ENCODE results near the gene SPEM3. TPM values are rescaled to one million over a fixed set of nuclear protein-coding genes. Genes with fewer than 3 reads are reported as not detected.

Gene SPEM3
- total and polyA plus RNA-seq, 2 of the 13 experiments (the other 11 are each of a cell fraction or from before 2014, with no cell fraction given) = not detected

DNA sequence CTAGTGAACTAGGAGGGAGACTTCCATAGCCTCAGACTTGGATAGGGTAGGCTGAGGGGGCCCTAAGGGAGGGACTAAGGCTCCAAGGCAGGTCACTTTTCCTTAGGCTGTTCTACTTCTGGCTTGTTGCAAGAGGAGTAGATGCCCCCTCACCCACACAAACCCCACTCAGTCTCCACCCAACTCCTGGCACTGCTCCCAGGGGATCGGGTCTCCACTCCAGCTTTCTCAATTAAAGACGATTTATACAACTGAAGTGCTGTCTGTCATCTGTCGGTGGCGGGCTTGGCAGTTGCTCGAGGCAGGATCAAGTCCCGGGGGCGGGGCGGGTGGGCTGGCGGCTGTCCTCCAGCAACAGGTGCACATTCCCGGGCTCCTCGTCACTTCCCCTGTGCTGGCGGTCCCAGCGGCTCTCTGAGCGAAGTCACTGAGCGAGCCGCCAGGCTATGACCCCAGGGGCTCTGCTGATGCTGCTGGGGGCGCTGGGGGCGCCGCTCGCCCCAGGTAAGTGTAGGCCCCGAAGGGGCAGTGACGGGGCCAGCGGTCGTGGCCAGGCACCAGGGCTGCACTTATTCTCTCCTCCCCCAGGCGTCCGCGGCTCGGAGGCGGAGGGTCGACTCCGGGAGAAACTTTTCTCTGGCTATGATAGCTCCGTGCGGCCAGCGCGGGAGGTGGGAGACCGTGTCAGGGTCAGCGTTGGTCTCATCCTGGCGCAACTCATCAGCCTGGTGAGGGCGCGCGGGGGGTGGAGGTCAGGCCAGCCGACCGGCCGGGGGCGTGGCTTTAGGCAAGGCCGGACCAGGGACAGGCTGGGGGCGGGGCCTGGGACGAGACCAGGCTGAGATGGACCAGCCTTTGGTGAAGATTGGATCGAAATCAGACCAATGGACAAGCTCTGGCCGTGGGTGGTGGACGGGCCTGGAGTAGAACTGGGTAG lies 16.3 kb downstream of the SPEM3 start, which contains the start of gene CHRNB1 (continued):
- TF ChIP-seq, protein P1, sequence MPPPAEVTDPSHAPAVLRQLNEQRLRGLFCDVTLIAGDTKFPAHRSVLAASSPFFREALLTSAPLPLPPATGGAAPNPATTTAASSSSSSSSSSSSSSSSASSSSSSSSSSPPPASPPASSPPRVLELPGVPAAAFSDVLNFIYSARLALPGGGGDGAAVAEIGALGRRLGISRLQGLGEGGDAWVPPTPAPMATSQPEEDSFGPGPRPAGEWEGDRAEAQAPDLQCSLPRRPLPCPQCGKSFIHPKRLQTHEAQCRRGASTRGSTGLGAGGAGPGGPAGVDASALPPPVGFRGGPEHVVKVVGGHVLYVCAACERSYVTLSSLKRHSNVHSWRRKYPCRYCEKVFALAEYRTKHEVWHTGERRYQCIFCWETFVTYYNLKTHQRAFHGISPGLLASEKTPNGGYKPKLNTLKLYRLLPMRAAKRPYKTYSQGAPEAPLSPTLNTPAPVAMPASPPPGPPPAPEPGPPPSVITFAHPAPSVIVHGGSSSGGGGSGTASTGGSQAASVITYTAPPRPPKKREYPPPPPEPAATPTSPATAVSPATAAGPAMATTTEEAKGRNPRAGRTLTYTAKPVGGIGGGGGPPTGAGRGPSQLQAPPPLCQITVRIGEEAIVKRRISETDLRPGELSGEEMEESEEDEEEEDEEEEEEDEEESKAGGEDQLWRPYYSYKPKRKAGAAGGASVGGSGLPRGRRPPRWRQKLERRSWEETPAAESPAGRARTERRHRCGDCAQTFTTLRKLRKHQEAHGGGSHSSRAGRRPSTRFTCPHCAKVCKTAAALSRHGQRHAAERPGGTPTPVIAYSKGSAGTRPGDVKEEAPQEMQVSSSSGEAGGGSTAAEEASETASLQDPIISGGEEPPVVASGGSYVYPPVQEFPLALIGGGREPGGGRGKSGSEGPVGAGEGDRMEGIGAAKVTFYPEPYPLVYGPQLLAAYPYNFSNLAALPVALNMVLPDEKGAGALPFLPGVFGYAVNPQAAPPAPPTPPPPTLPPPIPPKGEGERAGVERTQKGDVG (CRISPR knock-in tag; IDR thresholded peaks at IDR 0.05; ENCODE audit: borderline replicate concordance) = peak; percentile 39; the same call in 1 of the 2 replicates
- TF ChIP-seq, protein P2, sequence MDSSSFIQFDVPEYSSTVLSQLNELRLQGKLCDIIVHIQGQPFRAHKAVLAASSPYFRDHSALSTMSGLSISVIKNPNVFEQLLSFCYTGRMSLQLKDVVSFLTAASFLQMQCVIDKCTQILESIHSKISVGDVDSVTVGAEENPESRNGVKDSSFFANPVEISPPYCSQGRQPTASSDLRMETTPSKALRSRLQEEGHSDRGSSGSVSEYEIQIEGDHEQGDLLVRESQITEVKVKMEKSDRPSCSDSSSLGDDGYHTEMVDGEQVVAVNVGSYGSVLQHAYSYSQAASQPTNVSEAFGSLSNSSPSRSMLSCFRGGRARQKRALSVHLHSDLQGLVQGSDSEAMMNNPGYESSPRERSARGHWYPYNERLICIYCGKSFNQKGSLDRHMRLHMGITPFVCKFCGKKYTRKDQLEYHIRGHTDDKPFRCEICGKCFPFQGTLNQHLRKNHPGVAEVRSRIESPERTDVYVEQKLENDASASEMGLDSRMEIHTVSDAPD (CRISPR knock-in tag; IDR thresholded peaks at IDR 0.05) = no peak
- peak; percentile 54; the same call in 1 of the 2 replicates for TF ChIP-seq ZNF605 (CRISPR knock-in tag; IDR thresholded peaks at IDR 0.05)
- TF ChIP-seq, protein P3, sequence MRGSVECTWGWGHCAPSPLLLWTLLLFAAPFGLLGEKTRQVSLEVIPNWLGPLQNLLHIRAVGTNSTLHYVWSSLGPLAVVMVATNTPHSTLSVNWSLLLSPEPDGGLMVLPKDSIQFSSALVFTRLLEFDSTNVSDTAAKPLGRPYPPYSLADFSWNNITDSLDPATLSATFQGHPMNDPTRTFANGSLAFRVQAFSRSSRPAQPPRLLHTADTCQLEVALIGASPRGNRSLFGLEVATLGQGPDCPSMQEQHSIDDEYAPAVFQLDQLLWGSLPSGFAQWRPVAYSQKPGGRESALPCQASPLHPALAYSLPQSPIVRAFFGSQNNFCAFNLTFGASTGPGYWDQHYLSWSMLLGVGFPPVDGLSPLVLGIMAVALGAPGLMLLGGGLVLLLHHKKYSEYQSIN (CRISPR knock-in tag; IDR thresholded peaks at IDR 0.05; ENCODE audit: borderline replicate concordance) = no peak
- 0 out of 2 replicates have a peak, but pooled peaks have one; percentile 31 for TF ChIP-seq ZBTB7A (CRISPR knock-in tag; IDR thresholded peaks at IDR 0.05)
- peak; percentile 37; the same call in 1 of the 2 replicates for TF ChIP-seq IRF2 (CRISPR knock-in tag; IDR thresholded peaks at IDR 0.05)
- no peak for TF ChIP-seq ZFAT (CRISPR knock-in tag; conservative IDR thresholded peaks at IDR 0.05)
- no peak for TF ChIP-seq ZFP1 (CRISPR knock-in tag; IDR thresholded peaks at IDR 0.05)
- TF ChIP-seq HNRNPL (IDR thresholded peaks at IDR 0.05; ENCODE audit: low read depth, low read length) = 0 out of 2 replicates have a peak, but pooled peaks have one; percentile 50
- TF ChIP-seq ZNF782 (CRISPR knock-in tag; IDR thresholded peaks at IDR 0.05; ENCODE audit: borderline replicate concordance) = peak; percentile 56; the same call in 1 of the 2 replicates
- 0 out of 2 replicates have a peak, but pooled peaks have one; percentile 48 for TF ChIP-seq ZNF251 (CRISPR knock-in tag; IDR thresholded peaks at IDR 0.05)
- TF ChIP-seq ZNF136 (CRISPR knock-in tag; IDR thresholded peaks at IDR 0.05; ENCODE audit: low read depth) = peak; percentile 57
- no peak for TF ChIP-seq CENPT (CRISPR knock-in tag; IDR thresholded peaks at IDR 0.05; ENCODE audit: low read depth)
- no peak for TF ChIP-seq ZNF143 (CRISPR knock-in tag; IDR thresholded peaks at IDR 0.05)
- TF ChIP-seq ZNF484 (CRISPR knock-in tag; IDR thresholded peaks at IDR 0.05; ENCODE audit: borderline replicate concordance, low read depth) = peak; percentile 21; the same call in 1 of the 2 replicates
- no peak for TF ChIP-seq ZNF260 (CRISPR knock-in tag; IDR thresholded peaks at IDR 0.05; ENCODE audit: borderline replicate concordance, low read depth)
- no peak for TF ChIP-seq CBX1 (IDR thresholded peaks at IDR 0.05; ENCODE audit: low read depth)
- TF ChIP-seq, protein P4, sequence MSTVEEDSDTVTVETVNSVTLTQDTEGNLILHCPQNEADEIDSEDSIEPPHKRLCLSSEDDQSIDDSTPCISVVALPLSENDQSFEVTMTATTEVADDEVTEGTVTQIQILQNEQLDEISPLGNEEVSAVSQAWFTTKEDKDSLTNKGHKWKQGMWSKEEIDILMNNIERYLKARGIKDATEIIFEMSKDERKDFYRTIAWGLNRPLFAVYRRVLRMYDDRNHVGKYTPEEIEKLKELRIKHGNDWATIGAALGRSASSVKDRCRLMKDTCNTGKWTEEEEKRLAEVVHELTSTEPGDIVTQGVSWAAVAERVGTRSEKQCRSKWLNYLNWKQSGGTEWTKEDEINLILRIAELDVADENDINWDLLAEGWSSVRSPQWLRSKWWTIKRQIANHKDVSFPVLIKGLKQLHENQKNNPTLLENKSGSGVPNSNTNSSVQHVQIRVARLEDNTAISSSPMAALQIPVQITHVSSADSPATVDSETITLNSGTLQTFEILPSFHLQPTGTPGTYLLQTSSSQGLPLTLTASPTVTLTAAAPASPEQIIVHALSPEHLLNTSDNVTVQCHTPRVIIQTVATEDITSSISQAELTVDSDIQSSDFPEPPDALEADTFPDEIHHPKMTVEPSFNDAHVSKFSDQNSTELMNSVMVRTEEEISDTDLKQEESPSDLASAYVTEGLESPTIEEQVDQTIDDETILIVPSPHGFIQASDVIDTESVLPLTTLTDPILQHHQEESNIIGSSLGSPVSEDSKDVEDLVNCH (CRISPR knock-in tag; IDR thresholded peaks at IDR 0.05) = no peak
- TF ChIP-seq GATAD2A (CRISPR knock-in tag; IDR thresholded peaks at IDR 0.05) = peak; percentile 58
- peak; percentile 83 for TF ChIP-seq ZEB1 (IDR thresholded peaks at IDR 0.05; ENCODE audit: insufficient replicate concordance, low read depth)
- 0 out of 2 replicates have a peak, but pooled peaks have one; percentile 38 for TF ChIP-seq ZNF337 (CRISPR knock-in tag; IDR thresholded peaks at IDR 0.05; ENCODE audit: borderline replicate concordance, low read depth)

All from HepG2 (cell line).